ENCODE data around the gene THBS2.

THBS2 gene

DNA sequence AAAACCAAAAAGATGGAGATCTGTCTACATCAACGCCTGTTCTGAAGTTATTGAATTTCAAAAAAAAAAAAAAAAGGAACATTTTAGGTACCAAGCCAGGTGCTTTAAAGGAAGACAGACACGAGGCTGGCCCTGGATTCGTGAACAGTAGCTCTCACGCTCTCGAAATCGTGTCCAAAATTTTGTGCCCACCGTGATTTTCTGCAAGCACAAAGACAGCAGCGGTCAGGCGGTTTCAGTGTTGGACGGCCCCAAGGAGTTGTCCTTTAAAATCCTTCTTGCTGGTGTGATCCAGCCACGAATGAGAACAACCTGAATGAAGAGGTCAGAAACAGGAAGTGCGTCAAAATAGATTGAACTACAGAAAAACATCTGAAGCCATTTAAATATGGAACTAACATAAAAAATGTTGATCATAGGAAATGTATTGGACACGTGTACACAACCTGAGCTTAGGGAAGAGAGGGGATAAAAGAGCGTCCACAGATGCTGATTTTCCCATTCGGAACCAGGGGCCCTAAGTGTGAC, 78.2 kb downstream of the THBS2 start:
- TF ChIP-seq GABPA (IDR thresholded peaks at IDR 0.05; ENCODE audit: low read depth): no peak
- peak; percentile 72 for TF ChIP-seq SPI1 (IDR thresholded peaks at IDR 0.05; ENCODE audit: borderline replicate concordance, low read depth)
- no peak for DNase-seq (ENCODE audit: low read depth in 1 of 2, low spot score in 1 of 2)
- Histone ChIP-seq H3K4me3 (replicated peaks; ENCODE audit: insufficient read depth, low read length) (no peak overlapping the region), H3K27me3 (ENCODE audit: insufficient read depth, poor library complexity, severe bottlenecking) (peaks cover 2% of the 10 kb centered on the region), H3K27ac (replicated peaks) (no peak overlapping the region)

DNA sequence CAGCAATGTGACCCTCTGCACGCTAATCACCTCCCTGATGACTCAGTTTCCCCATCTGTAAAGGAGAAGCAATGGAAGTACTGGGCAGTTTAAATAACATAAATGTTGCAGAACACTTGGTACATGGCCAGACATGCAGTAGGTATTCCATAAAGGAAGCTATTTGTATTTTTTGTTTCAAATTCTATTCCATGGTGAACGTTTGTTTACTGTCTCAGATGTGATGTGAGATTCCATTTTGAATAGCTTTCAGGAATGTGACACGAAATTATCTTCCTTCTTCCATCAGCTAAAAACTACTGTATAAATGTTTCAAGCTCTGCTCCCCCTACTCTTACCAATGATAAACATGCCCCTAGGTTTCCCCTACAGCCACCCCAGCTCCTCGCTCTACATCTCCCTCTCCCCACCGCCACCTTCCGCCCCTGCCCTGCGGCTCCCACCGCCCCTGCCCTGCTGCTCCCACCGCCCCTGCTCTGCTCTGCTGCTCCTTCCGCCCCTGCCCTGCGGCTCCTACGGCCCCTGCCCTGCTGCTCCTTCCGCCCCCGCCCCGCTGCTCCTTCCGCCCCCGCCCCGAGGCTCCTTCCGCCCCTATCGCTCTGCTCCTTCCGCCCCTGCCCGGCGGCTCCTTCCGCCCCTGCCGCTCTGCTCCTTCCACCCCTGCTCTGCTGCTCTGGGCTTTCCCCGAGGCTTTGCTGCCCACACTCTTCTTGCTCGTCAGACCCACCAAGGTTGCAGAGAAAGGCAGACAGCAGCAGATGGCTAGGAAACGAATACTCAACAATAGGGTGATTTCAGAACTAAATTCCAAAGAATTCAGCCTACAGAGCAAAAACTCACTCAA, 78.9 kb downstream of the THBS2 start:
- no peak overlapping the region for H3K27ac ChIP-seq (replicated peaks)
- TF ChIP-seq POLR2AphosphoS5 (IDR thresholded peaks at IDR 0.05; ENCODE audit: low read depth): no peak
- TF ChIP-seq, protein P1, sequence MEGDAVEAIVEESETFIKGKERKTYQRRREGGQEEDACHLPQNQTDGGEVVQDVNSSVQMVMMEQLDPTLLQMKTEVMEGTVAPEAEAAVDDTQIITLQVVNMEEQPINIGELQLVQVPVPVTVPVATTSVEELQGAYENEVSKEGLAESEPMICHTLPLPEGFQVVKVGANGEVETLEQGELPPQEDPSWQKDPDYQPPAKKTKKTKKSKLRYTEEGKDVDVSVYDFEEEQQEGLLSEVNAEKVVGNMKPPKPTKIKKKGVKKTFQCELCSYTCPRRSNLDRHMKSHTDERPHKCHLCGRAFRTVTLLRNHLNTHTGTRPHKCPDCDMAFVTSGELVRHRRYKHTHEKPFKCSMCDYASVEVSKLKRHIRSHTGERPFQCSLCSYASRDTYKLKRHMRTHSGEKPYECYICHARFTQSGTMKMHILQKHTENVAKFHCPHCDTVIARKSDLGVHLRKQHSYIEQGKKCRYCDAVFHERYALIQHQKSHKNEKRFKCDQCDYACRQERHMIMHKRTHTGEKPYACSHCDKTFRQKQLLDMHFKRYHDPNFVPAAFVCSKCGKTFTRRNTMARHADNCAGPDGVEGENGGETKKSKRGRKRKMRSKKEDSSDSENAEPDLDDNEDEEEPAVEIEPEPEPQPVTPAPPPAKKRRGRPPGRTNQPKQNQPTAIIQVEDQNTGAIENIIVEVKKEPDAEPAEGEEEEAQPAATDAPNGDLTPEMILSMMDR (IDR thresholded peaks at IDR 0.05; ENCODE audit: insufficient read depth, low read length): no peak
- TF ChIP-seq, protein P2, sequence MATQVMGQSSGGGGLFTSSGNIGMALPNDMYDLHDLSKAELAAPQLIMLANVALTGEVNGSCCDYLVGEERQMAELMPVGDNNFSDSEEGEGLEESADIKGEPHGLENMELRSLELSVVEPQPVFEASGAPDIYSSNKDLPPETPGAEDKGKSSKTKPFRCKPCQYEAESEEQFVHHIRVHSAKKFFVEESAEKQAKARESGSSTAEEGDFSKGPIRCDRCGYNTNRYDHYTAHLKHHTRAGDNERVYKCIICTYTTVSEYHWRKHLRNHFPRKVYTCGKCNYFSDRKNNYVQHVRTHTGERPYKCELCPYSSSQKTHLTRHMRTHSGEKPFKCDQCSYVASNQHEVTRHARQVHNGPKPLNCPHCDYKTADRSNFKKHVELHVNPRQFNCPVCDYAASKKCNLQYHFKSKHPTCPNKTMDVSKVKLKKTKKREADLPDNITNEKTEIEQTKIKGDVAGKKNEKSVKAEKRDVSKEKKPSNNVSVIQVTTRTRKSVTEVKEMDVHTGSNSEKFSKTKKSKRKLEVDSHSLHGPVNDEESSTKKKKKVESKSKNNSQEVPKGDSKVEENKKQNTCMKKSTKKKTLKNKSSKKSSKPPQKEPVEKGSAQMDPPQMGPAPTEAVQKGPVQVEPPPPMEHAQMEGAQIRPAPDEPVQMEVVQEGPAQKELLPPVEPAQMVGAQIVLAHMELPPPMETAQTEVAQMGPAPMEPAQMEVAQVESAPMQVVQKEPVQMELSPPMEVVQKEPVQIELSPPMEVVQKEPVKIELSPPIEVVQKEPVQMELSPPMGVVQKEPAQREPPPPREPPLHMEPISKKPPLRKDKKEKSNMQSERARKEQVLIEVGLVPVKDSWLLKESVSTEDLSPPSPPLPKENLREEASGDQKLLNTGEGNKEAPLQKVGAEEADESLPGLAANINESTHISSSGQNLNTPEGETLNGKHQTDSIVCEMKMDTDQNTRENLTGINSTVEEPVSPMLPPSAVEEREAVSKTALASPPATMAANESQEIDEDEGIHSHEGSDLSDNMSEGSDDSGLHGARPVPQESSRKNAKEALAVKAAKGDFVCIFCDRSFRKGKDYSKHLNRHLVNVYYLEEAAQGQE (IDR thresholded peaks at IDR 0.05; ENCODE audit: insufficient replicate concordance, low read depth): no peak
- TF ChIP-seq SPI1 (IDR thresholded peaks at IDR 0.05; ENCODE audit: borderline replicate concordance, low read depth): no peak
- no peak for TF ChIP-seq GABPA (IDR thresholded peaks at IDR 0.05; ENCODE audit: low read depth)
- peaks cover 2% of the 10 kb centered on the region for H3K27me3 ChIP-seq (ENCODE audit: insufficient read depth, poor library complexity, severe bottlenecking)
- no peak overlapping the region for H3K4me3 ChIP-seq (replicated peaks; ENCODE audit: insufficient read depth, low read length)
- DNase-seq (ENCODE audit: low read depth in 1 of 2, low spot score in 1 of 2): no peak

DNA sequence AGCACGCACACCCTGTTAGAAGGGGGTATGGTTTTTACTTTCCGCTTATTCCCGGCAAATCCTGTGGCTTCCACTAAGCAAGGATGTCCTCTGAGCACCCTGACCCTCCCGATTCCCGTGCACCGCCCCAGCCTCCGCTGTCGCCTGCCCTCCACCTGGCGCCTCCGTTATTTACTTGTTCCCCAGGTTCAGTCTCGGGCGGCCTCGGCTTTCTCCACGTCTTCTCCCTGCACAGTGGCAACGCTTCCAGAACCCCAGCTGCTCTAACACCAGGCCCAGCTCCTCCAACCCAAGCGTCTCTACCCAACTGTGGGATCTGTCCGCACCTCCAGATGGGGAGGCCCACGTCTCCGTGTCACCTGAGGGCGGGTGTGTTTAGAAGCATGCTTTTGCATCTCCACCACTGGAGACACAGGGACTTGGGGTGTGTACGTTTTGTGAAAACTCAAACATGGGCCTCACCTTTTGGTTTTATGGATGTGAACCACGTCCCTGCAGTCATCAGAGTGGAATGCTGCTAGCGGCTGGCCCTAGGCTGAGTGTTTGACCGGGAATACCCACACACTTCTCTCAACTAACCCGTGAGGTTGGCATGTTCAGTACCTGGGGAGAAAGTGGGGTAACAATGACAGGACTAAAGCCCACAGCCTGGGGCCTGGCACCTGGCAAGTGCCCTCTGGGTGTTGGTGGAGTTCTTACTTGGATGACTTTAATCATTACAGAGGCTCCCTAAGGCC, 79.9 kb downstream of the THBS2 start:
- TF ChIP-seq GABPA (IDR thresholded peaks at IDR 0.05; ENCODE audit: low read depth) (no peak), SPI1 (IDR thresholded peaks at IDR 0.05; ENCODE audit: borderline replicate concordance, low read depth) (no peak), POLR2AphosphoS5 (IDR thresholded peaks at IDR 0.05; ENCODE audit: low read depth) (no peak)
- TF ChIP-seq, protein P1 (IDR thresholded peaks at IDR 0.05; ENCODE audit: insufficient read depth, low read length): no peak
- TF ChIP-seq, protein P2 (IDR thresholded peaks at IDR 0.05; ENCODE audit: insufficient replicate concordance, low read depth): no peak
- H3K27me3 ChIP-seq (ENCODE audit: insufficient read depth, poor library complexity, severe bottlenecking): peaks cover 2% of the 10 kb centered on the region
- DNase-seq (ENCODE audit: low read depth in 1 of 2, low spot score in 1 of 2): no peak
- no peak overlapping the region for H3K4me3 ChIP-seq (replicated peaks; ENCODE audit: insufficient read depth, low read length)
- H3K27ac ChIP-seq (replicated peaks): no peak overlapping the region

DNA sequence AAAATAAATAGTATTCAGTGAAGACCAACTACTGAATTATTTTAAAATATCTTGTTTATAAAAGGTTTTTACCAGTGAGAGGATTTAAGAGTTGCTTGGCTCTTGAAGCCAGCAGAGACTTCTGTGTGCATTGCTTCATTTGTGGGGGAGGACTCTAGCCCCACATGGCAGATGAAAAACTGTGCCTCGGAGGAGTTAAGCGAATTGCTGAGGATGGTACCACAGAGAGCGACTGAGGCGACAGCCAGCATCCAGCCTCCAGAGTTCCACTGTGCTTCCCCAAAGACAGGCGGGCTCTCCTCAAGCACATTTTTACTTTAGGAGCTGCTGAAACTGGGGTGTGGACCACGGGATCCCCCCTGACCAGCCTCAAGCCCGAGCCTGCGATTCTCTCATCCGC, 80.7 kb downstream of the THBS2 start:
- no peak overlapping the region for H3K4me3 ChIP-seq (replicated peaks; ENCODE audit: insufficient read depth, low read length)
- no peak for DNase-seq (ENCODE audit: low read depth in 1 of 2, low spot score in 1 of 2)
- H3K27me3 ChIP-seq (ENCODE audit: insufficient read depth, poor library complexity, severe bottlenecking): peaks cover 2% of the 10 kb centered on the region
- no peak overlapping the region for H3K27ac ChIP-seq (replicated peaks)
- TF ChIP-seq SPI1 (IDR thresholded peaks at IDR 0.05; ENCODE audit: borderline replicate concordance, low read depth) (no peak), POLR2AphosphoS5 (IDR thresholded peaks at IDR 0.05; ENCODE audit: low read depth) (no peak), GABPA (IDR thresholded peaks at IDR 0.05; ENCODE audit: low read depth) (no peak)
- TF ChIP-seq, protein P2 (IDR thresholded peaks at IDR 0.05; ENCODE audit: insufficient replicate concordance, low read depth): no peak
- TF ChIP-seq, protein P1 (IDR thresholded peaks at IDR 0.05; ENCODE audit: insufficient read depth, low read length): no peak

Measured in HL-60 (cell line).